ENCODE results near the gene KIF24.
A peak's percentile ranks its signal among the peaks of the same experiment; 100 is the strongest.

KIF24 gene

GRCh38 chr9:34291023-34291422 is 38.0 kb downstream of the KIF24 start:
- H3K4me3 ChIP-seq (ENCODE audit: low read depth in 1 of 2, low read length in 1 of 2) = no peak overlapping the region
- H3K4me1 ChIP-seq (ENCODE audit: control insufficient read depth in 1 of 2, insufficient read depth in 1 of 2, low read depth in 1 of 2, low read length in 1 of 2) = peaks cover 6% of the 10 kb centered on the region in 2 experiments
- no peak for TF ChIP-seq CTCF (IDR thresholded peaks at IDR 0.05)
- H3K27ac ChIP-seq = peak overlapping the region; percentile 60
- H3K36me3 ChIP-seq = peaks cover 5% of the 10 kb centered on the region
- no peaks in the 10 kb centered on the region for H3K9me3 ChIP-seq
- H3K27me3 ChIP-seq = no peaks in the 10 kb centered on the region

- no peak for TF ChIP-seq CTCF (IDR thresholded peaks at IDR 0.05)
- H3K4me3 ChIP-seq (ENCODE audit: low read depth in 1 of 2, low read length in 1 of 2) = no peak overlapping the region
- H3K4me1 ChIP-seq (ENCODE audit: control insufficient read depth in 1 of 2, insufficient read depth in 1 of 2, low read depth in 1 of 2, low read length in 1 of 2) = peaks cover 6% of the 10 kb centered on the region in 2 experiments
- no peak overlapping the region for H3K27ac ChIP-seq
- peaks cover 5% of the 10 kb centered on the region for H3K36me3 ChIP-seq
- H3K27me3 ChIP-seq = no peaks in the 10 kb centered on the region
- no peaks in the 10 kb centered on the region for H3K9me3 ChIP-seq
Observed at GRCh38 chr9:34289159-34289558, 39.9 kb downstream of the KIF24 start.

- H3K27me3 ChIP-seq = no peaks in the 10 kb centered on the region
- no peak overlapping the region for H3K27ac ChIP-seq
- no peak for TF ChIP-seq CTCF (IDR thresholded peaks at IDR 0.05)
- H3K36me3 ChIP-seq = peaks cover 5% of the 10 kb centered on the region
- H3K4me1 ChIP-seq (ENCODE audit: control insufficient read depth in 1 of 2, insufficient read depth in 1 of 2, low read depth in 1 of 2, low read length in 1 of 2) = peaks cover 0 to 5% of the 10 kb centered on the region in 2 experiments
- H3K9me3 ChIP-seq = no peaks in the 10 kb centered on the region
- H3K4me3 ChIP-seq (ENCODE audit: low read depth in 1 of 2, low read length in 1 of 2) = no peak overlapping the region
Observed at GRCh38 chr9:34282096-34282495, 47.0 kb downstream of the KIF24 start.

GRCh38 chr9:34279411-34279810 is 49.7 kb downstream of the KIF24 start:
- H3K4me1 ChIP-seq (ENCODE audit: control insufficient read depth in 1 of 2, insufficient read depth in 1 of 2, low read depth in 1 of 2, low read length in 1 of 2) = peaks cover 0 to 5% of the 10 kb centered on the region in 2 experiments
- H3K9me3 ChIP-seq = no peaks in the 10 kb centered on the region
- no peak for TF ChIP-seq CTCF (IDR thresholded peaks at IDR 0.05)
- H3K4me3 ChIP-seq (ENCODE audit: low read depth in 1 of 2, low read length in 1 of 2) = no peak overlapping the region
- no peaks in the 10 kb centered on the region for H3K36me3 ChIP-seq
- no peak overlapping the region for H3K27ac ChIP-seq
- no peaks in the 10 kb centered on the region for H3K27me3 ChIP-seq

All from neutrophil (primary cell).